Measurements from ENCODE around the gene C12orf76. TPM values are rescaled to one million over a fixed set of nuclear protein-coding genes. Genes with fewer than 3 reads are reported as not detected.

Gene C12orf76
- total RNA-seq, 1 experiment from 2014 or later: 10.1 TPM

DNA sequence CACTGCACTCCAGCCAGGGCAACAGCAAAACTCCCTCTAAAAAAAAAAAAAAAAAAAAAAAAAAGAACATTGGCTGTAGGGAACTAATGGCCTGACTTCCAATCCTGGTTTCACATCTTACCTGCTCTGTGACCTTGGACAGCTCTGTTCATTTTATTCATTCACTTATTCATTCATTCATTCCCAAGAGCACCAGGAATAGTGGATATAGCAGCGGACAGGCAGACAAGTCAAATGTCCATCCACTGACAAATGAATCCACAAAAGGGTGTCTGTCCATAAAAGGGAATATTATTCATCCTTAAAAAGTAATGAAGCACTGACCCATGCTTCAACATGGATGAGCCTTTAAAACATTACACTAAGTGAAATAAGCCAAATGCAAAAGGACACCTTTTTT lies 27.6 kb upstream of the C12orf76 start:
- no peak overlapping the region for H3K9ac ChIP-seq (ENCODE audit: low read length)
- H3K4me1 ChIP-seq (ENCODE audit: control insufficient read depth in 1 of 2, insufficient read depth in 2 of 2, low read length in 2 of 2): no peaks in the 10 kb centered on the region
- H2AFZ ChIP-seq (ENCODE audit: low read depth, low read length, poor library complexity, severe bottlenecking): no peak overlapping the region
- RAD21 ChIA-PET (ENCODE audit: low non-redundant PET in 1 of 2, low total read pairs in 2 of 2, uncharacterized antibody in 2 of 2, unreplicated experiment in 2 of 2): no interaction called here
- ATAC-seq (no peak), DNase-seq (ENCODE audit: low read depth, low spot score) (no peak)
- no peak for TF ChIP-seq TCF7L2 (IDR thresholded peaks at IDR 0.05; ENCODE audit: borderline replicate concordance, extremely low read depth, insufficient read depth, insufficient read length)
- TF ChIP-seq EGR1 (IDR thresholded peaks at IDR 0.05; ENCODE audit: low read depth): no peak
- H3K36me3 ChIP-seq (ENCODE audit: control insufficient read depth in 1 of 2, insufficient read depth in 2 of 2, low read length in 2 of 2): no peaks in the 10 kb centered on the region
- no peak overlapping the region for H3K27ac ChIP-seq (ENCODE audit: low read depth, low read length)
- no peak overlapping the region for H3K4me3 ChIP-seq (replicated peaks in 1 of 2; ENCODE audit: low read depth in 1 of 2, low read length in 2 of 2)
- intact Hi-C loops (cut with micrococcal nuclease): no loop called here
- CTCF ChIA-PET: no interaction called here
- BruUV-seq (replicated peaks): no TSS peak
- H3K79me2 ChIP-seq (ENCODE audit: insufficient read depth, low read length): no peaks in the 10 kb centered on the region
- H3K9me2 ChIP-seq (ENCODE audit: insufficient read depth): no peaks in the 10 kb centered on the region
- POLR2A ChIA-PET: no interaction called here
- H3K4me2 ChIP-seq (ENCODE audit: low read length): no peak overlapping the region
- H3K27me3 ChIP-seq (ENCODE audit: insufficient read depth, low read length): no peaks in the 10 kb centered on the region
- no peaks in the 10 kb centered on the region for H4K20me1 ChIP-seq (ENCODE audit: insufficient read depth)
- no peaks in the 10 kb centered on the region for H3K9me3 ChIP-seq (ENCODE audit: control insufficient read depth in 1 of 2, insufficient read depth in 1 of 2, low read depth in 1 of 2, low read length in 2 of 2)

DNA sequence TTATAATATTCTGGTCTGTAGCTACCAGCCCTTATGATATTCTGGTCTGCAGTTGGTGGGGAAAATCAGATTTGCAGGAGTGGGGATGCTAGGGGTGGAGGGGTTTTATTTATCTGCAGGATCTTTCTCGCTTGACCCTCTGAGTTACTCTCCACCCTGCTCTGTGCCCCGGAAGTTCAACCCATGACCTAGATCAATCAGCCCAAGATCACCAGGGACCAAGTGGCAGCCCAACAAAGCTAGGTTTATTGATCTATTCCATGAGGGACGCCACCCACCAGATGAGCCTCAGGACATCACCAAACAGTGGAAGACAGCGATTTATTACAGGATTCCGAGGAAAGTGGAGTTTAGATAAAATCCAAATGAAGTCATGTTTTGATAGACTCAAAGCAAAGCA lies 25.8 kb upstream of the C12orf76 start:
- BruUV-seq (replicated peaks): no TSS peak
- Histone ChIP-seq H3K36me3 (ENCODE audit: control insufficient read depth in 1 of 2, insufficient read depth in 2 of 2, low read length in 2 of 2) (no peaks in the 10 kb centered on the region), H3K4me3 (replicated peaks in 1 of 2; ENCODE audit: low read depth in 1 of 2, low read length in 2 of 2) (no peak overlapping the region), H3K9me2 (ENCODE audit: insufficient read depth) (no peaks in the 10 kb centered on the region), H3K27ac (ENCODE audit: low read depth, low read length) (no peak overlapping the region), H3K9me3 (ENCODE audit: control insufficient read depth in 1 of 2, insufficient read depth in 1 of 2, low read depth in 1 of 2, low read length in 2 of 2) (no peaks in the 10 kb centered on the region), H3K4me1 (ENCODE audit: control insufficient read depth in 1 of 2, insufficient read depth in 2 of 2, low read length in 2 of 2) (no peaks in the 10 kb centered on the region), H2AFZ (ENCODE audit: low read depth, low read length, poor library complexity, severe bottlenecking) (no peak overlapping the region), H3K9ac (ENCODE audit: low read length) (no peak overlapping the region), H3K4me2 (ENCODE audit: low read length) (no peak overlapping the region), H4K20me1 (ENCODE audit: insufficient read depth) (no peaks in the 10 kb centered on the region), H3K27me3 (ENCODE audit: insufficient read depth, low read length) (no peaks in the 10 kb centered on the region), H3K79me2 (ENCODE audit: insufficient read depth, low read length) (no peaks in the 10 kb centered on the region)
- intact Hi-C loops (cut with micrococcal nuclease): no loop called here
- DNase-seq (ENCODE audit: low read depth, low spot score) (no peak), ATAC-seq (no peak)
- ChIA-PET RAD21 (ENCODE audit: low non-redundant PET in 1 of 2, low total read pairs in 2 of 2, uncharacterized antibody in 2 of 2, unreplicated experiment in 2 of 2) (no interaction called here), CTCF (interaction anchor here (0.7 kb wide), 1 partner anchor 357 kb away, joined by 3 read pairs; no protein-coding TSS in a partner anchor), POLR2A (no interaction called here)
- TF ChIP-seq SP1 (IDR thresholded peaks at IDR 0.05; ENCODE audit: low read depth): no peak
- TF ChIP-seq JUND (IDR thresholded peaks at IDR 0.05): no peak
- TF ChIP-seq SIN3A (IDR thresholded peaks at IDR 0.05; ENCODE audit: low read depth): no peak
- no peak for TF ChIP-seq EZH2 (IDR thresholded peaks at IDR 0.05)
- TF ChIP-seq, protein P1, sequence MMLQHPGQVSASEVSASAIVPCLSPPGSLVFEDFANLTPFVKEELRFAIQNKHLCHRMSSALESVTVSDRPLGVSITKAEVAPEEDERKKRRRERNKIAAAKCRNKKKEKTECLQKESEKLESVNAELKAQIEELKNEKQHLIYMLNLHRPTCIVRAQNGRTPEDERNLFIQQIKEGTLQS (IDR thresholded peaks at IDR 0.05): no peak
- TF ChIP-seq POLR2AphosphoS5 (IDR thresholded peaks at IDR 0.05; ENCODE audit: low read depth, low read length): no peak
- TF ChIP-seq CEBPB (IDR thresholded peaks at IDR 0.05; ENCODE audit: low read depth): no peak
